ENCODE measurements around the gene BUD23. TPM values are rescaled to one million over a fixed set of nuclear protein-coding genes. Genes with fewer than 3 reads are reported as not detected.
"Not testable (repeated sequence)": the region's sequence is repeated elsewhere in the genome, so short reads cannot be mapped to it uniquely, and the experiment has no call there.

The BUD23 gene
- polyA plus RNA-seq, 4 donors: 79.9 to 104 (median 88.3) TPM

GRCh38 chr7:73699370-73700068 is 16.1 kb downstream of the BUD23 start:
- no peak for DNase-seq (ENCODE audit: low read depth in 4 of 4, low spot score in 3 of 4)

GRCh38 chr7:73700069-73700423 is 16.6 kb downstream of the BUD23 start:
- DNase-seq (ENCODE audit: low read depth in 4 of 4, low spot score in 3 of 4): no peak

GRCh38 chr7:73700581-73701134 is 17.3 kb downstream of the BUD23 start:
- no peak for DNase-seq (ENCODE audit: low read depth in 4 of 4, low spot score in 3 of 4)

GRCh38 chr7:73701357-73701995 is 18.1 kb downstream of the BUD23 start:
- DNase-seq (ENCODE audit: low read depth in 4 of 4, low spot score in 3 of 4): no peak

- DNase-seq (ENCODE audit: low read depth in 4 of 4, low spot score in 3 of 4): no peak
Measured at GRCh38 chr7:73702226-73702625, 18.8 kb downstream of the BUD23 start.

- DNase-seq (ENCODE audit: low read depth in 4 of 4, low spot score in 3 of 4): no peak
Measured at GRCh38 chr7:73702665-73703064, 19.3 kb downstream of the BUD23 start.

GRCh38 chr7:73703225-73703624 is 19.8 kb downstream of the BUD23 start:
- no peak for DNase-seq (ENCODE audit: low read depth in 4 of 4, low spot score in 3 of 4)

- DNase-seq (ENCODE audit: low read depth in 4 of 4, low spot score in 3 of 4): peak in 1 of 4 donors; percentile 51
Measured at GRCh38 chr7:73703757-73704639, 20.6 kb downstream of the BUD23 start.

- DNase-seq (ENCODE audit: low read depth in 4 of 4, low spot score in 3 of 4): no peak
Measured at GRCh38 chr7:73704640-73705550, 21.5 kb downstream of the BUD23 start.

GRCh38 chr7:73705551-73705920 is 22.1 kb downstream of the BUD23 start:
- no peak for DNase-seq (ENCODE audit: low read depth in 4 of 4, low spot score in 3 of 4)

- no peak for DNase-seq (ENCODE audit: low read depth in 4 of 4, low spot score in 3 of 4)
Measured at GRCh38 chr7:73706126-73707044, 23.0 kb downstream of the BUD23 start.

- DNase-seq (ENCODE audit: low read depth in 4 of 4, low spot score in 3 of 4): no peak
Measured at GRCh38 chr7:73707045-73707631, 23.7 kb downstream of the BUD23 start.

- DNase-seq (ENCODE audit: low read depth in 4 of 4, low spot score in 3 of 4): no peak
Measured at GRCh38 chr7:73708961-73709549, 25.7 kb downstream of the BUD23 start.

GRCh38 chr7:73712773-73713172 is 29.4 kb downstream of the BUD23 start:
- DNase-seq (ENCODE audit: low read depth in 4 of 4, low spot score in 3 of 4): no peak

- not testable (repeated sequence) for DNase-seq (ENCODE audit: low read depth in 4 of 4, low spot score in 3 of 4)
Measured at GRCh38 chr7:73713319-73713718, 29.9 kb downstream of the BUD23 start.

GRCh38 chr7:73715648-73716317 is 32.4 kb downstream of the BUD23 start:
- no peak for DNase-seq (ENCODE audit: low read depth in 4 of 4, low spot score in 3 of 4)

- DNase-seq (ENCODE audit: low read depth in 4 of 4, low spot score in 3 of 4): no peak
Measured at GRCh38 chr7:73716318-73716890, 33.0 kb downstream of the BUD23 start.
